GM15510 (cell line): ENCODE data around the gene NCKAP5.

Source experiments
- POLR2A ChIP-seq: IDR thresholded peaks from 3 replicates; pipeline ENCODE4 v1.6.1; 2011; ENCODE audit warnings: borderline replicate concordance; ENCODE audit not compliant: insufficient read length; ENCODE audit errors: extremely low read depth

The NCKAP5 gene

DNA sequence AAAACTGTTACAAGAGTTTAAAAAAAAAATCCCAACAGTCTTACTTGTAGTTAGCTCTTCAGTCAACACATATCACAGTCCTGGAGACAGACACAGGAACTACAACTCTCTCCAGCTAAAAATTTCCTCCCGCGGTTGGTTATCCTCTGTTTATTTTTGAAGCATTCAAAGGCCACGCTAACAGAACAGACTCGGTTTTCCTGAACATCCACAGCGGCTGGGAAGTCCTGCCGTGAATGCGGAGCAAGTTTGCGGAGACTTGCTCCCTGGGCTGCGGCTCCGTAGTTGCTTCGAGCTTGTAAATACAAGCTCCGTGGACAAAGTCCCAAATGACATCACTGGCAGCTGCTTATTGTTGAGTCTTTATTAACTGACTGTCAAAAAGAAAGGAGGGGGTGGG is at the start of gene NCKAP5:
TSS of gene NCKAP5 (minus strand) at position 292 of the 400 bp plus-strand sequence. CDS start 50,937 bp downstream, outside the sequence.
- TF ChIP-seq POLR2A = no peak

DNA sequence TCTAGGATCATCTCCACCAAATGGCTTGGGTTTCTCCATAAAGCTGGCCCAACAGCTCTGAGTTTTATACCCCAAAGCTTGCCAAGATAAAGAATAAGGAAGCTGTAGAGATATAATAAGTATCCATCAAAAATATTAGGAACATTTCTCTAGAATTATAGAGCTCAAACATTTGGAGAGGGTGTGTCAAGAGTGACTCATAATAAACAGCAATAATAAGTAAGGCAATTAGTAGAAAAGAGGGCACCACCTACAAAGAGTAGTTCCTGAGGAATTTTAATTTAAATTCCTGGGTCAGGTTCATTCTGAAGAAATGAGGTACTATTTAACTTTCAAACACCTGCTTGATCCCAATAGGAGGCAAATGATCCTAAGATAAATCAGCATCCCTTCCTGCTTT is 41.4 kb upstream of the NCKAP5 start:
- TF ChIP-seq POLR2A = no peak

DNA sequence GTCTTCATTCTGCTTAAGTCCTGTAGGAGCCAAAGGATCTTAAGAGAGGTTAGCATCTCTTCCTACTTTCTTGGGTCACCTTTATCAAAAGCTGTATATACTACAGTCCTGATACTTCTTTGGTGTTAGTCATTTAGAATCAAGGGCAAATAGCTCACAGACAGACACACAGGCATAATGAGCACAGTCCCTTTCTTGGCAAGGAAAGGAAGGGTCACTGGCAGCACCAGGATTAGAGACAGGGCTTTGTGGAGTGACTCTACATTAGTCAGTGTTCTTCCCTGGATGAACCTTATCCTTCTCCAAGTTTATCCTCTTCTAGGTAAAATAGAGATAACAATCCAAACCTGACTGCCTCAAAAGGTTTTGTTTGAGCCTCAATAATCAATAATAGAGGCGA is 40.0 kb upstream of the NCKAP5 start:
- TF ChIP-seq POLR2A = no peak

DNA sequence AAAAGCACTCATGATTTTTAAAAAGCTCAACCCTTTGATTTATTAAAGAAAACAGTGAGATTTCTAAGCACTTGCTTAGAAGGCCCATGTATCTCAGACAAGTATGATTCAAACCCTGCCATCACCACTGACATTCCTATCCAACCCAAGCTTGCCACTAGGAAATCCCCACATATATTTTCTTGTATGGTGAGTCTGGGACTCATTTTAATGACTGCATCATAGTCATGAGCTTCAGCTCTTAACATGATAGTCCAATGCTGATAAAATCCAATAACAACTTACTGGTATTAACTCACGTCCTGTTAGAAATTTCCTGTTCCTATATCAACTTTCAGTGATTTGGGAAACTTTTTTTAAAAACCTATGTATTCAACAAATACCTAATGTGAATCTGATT is 39.4 kb upstream of the NCKAP5 start:
- TF ChIP-seq POLR2A = no peak

DNA sequence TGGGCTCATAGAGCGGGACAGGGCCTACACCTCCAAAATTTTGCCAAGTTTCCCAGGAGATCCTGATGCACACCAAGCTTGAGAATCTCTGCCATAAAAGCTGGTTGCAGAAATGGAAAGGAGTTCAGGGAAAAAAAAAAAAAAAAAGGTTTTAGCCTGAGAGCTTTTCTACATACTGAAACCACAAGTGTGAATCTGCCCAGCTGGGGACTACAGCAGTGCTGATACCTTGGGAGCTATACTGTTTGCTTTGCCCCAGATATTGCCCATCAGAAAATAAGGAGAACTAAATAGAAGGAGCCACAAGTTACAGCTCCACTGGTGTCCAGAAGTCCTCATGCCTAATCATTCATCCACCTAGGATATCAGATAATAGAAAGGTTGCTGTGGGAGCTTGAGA is 38.4 kb upstream of the NCKAP5 start:
- no peak for TF ChIP-seq POLR2A

DNA sequence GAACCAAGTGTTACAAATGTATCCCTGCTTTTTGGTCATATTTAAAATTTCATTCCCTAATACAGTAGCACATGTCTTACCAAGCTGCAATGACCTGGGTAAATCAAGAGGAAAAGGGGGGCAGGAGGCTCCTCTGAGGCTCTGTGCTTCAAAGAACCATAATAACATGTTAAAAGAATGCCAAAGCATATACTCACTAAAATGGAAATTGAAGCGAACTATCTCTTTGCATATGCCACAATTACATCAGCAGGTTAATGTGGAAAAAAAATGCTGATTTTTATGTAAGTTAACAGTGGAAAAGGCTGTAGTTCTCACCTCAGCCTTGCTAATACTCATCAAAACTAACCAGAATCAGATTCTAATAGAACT is 37.5 kb upstream of the NCKAP5 start:
- TF ChIP-seq POLR2A = no peak

DNA sequence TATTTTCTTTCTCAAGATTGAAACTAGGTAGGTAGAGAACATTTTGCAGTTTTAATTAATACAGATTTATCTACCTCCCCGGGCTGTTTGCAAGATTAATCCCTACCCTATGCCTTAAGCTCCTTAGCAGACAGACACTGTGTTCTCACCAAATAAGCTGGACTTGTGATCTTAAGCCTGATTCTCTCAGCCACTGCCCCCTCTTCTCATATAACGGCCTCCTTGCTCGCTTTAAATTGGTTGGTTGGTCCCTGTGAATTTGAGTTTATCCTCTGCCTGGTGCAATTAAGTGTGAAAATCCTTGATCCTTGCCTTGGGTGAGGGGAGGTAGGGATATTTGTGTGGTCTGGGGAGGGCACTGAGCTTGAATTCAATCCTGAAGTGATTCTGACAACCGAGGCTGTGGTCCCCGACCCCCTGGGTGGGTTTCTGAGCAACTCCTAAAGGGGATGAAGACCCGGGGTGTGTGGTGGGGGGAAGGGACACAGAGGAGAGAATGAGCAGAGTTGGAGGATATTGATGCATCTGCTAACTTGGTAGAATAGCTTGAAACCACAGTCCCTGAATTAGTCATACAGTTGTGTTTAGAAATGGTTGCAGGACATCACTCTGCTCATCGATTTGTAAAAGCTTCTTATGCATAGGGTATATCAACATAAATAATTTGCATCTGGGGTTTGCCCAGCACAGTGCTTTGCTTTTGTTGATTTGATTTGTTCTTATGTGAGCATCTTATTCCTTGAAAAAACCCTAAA is 36.9 kb upstream of the NCKAP5 start:
- no peak for TF ChIP-seq POLR2A

DNA sequence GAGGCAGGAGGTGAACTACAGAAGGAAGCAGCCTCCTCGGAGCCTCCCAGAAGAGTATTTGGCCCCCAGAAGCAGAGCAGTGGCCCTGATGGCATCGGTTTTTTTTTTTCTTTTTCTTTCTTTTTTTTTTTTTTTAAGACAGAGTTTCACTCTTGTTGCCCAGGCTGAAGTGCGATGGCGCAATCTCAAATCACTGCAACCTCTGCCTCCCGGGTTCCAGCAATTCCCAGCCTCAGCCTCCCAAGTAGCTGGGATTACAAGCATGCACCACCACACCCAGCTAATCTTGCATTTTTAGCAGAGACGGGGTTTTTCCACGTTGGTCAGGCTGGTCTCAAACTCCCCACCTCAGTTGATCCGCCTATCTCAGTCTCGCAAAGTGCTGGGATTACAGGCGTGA is 34.8 kb upstream of the NCKAP5 start:
- TF ChIP-seq POLR2A = no peak

DNA sequence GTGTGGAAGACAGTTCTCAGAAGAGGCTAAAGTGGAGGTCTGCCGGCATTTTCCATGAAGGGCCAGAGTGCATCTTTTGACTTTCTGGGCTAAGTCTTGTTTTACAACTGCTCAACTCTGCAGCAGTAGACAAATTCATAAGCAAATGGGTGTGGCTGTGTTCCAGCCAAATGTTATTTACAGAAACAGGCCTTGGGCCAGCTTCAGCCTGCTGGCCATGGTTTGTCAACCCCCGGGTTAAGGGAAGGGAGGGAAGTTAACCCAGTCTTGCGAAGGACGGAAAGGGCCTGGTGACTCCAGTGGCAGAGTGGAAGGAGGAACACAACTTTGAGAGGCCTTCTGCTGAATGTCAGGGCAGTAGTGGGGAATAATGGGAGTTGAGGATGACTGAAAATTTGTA is 34.3 kb upstream of the NCKAP5 start:
- TF ChIP-seq POLR2A = no peak

DNA sequence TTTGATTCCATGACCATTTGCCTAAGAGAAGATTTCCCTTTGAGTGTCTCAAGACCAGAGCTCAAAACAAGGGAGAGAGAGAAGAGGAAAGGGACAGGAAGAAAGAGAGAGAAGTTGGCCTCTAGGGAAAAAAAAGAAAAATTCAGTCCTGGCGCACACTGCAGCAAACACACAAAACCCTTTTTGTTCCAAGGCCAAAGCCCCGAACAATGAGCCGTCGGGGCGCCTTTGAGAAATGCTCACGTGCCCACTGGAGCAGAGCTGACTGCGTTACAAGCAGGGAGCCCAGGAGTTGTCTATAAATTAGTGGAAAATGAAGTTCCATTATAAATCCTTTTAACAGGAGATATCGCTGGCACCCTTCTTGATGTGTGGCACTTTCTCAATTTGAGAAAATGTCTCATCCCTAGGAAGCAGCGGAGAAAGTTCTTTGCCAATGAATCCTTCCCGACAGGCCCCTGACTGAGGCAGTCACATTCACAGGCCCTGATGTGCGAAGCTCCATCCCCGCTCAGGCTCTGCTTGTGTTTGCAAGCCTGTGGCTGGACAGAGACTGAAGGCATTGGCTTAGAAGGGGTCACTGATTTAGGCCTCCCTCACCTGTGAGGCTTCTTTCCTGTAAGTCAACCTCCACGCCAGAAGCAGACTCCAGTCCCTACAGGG is 32.1 kb upstream of the NCKAP5 start:
- no peak for TF ChIP-seq POLR2A

DNA sequence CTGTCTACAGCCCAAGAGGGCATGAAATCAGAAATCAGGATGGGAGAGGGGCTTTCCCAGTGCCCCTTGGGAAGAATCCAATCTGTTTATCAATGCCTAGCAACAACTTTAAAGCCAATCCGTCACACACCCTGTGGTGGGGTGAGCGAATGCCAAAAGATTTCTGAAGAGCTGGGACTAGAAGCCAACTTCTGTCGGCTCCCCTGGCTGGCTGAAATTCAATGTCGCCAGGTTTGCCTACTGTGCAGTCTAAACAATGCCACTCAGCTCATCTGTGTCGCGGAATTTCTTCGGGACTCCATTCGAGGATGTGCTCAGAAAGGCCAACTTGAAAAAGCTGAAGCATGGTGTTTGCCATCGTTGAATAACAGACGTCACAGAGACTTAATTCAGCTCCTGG is 31.5 kb upstream of the NCKAP5 start:
- no peak for TF ChIP-seq POLR2A

DNA sequence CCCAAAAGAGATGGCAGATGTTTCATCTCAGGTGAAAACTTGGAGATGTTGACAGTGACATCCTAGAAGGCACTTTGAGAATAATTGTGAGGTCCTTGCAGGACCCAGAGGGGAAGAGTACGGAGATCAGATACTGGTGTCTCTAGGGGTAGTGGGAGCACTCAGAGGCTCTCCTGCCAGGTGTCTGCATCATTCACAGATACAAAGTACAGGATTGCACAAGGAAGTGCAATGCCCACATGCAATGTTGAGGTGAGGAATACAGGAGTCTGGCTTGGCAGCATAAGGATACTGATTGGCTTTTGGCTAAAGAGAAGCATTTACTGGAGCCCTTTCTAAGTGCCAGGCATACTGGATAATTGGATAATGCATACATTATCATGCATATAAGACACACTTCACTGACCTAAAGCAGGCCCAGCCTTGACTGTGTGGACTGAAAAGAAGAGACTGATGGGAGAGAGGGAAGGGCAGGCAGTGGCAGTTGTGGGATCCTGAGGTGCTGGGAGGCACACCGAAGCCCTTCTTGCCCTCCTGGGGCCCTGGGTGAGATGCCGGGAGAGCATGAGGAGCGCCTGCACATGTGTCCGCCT is 31.0 kb upstream of the NCKAP5 start:
- TF ChIP-seq POLR2A = no peak

DNA sequence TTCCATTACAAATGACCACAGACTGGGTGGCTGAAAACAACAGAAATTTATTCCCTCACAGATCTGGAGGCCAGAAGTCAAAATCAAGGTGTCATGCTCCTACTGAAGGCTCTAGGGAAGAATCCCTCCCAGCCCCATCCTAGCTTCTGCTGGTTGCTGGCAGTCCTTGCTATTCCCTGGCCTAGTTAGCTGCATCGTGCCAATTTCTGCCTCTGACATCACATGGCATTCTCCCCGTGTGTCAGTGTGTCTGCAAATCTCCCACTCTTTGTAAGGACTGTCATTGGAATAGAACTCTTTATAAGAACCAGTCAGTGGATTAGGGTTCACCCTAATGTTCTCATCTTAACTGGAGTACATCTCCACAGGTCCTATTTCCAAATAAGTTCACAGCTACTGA is 30.5 kb upstream of the NCKAP5 start:
- no peak for TF ChIP-seq POLR2A

DNA sequence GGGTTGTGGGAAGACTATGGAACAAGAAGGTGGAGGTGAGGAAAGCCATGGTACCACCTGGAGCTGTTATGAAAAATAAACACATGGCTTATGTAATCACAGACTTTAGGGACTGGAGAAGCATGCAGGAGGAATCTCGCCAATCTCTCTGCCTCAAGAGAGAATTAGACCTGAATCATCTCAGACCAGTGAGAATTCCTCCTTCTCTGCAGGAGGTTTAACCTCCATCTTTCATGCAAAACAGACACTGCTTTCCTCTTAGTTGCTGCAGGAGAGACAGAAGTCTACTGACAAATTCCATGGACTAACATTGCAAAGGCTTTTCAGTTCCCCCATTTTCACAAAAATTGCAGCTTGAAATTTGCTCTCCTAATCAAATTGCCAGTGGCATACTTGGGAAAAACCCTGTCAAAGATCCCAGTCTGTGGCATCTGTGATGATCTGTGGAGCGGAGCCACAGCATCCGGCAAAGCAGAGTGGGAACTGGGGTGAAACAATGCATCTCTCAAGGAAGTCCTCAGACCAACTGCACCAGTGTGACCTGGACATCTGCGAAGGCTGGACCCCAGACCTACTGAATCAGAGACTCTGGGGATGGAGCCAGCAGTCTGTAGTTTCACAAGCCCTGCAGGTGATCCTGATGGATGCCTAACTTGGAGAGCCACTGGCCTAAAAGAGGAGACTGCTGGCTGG is 28.6 kb upstream of the NCKAP5 start:
- no peak for TF ChIP-seq POLR2A

DNA sequence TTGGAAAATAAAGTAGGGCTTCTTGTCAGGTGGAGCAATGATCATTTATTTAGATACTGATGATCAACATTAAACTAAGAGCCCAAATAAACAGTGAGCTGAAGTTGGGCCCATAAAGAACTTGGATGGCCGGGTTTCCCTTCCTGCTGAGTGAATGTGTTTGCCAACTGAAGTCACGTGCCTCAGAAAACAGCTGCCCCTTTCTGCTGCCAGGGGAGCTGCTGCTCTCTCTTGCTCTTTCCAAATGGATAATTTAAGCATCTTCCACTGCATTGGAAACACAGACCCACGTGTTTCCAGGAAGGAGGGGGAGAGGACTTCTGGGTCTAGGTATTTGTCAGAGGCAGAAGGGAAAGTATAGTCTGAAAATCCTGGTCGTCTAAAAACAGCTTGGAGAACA is 22.9 kb upstream of the NCKAP5 start:
- TF ChIP-seq POLR2A = no peak
